HG02678 (cell line): Measurements from ENCODE around the gene RBM15B.
"Not testable (repeated sequence)": the region's sequence is repeated elsewhere in the genome, so short reads cannot be mapped to it uniquely, and the experiment has no call there.

Experiments
- ATAC-seq: cut with Tn5 transposase; IDR thresholded peaks from one replicate; pipeline ENCODE4 v1.9.1; 2021; ENCODE audit warnings: mild to moderate bottlenecking, moderate library complexity; ENCODE audit not compliant: unreplicated experiment

RBM15B gene

DNA sequence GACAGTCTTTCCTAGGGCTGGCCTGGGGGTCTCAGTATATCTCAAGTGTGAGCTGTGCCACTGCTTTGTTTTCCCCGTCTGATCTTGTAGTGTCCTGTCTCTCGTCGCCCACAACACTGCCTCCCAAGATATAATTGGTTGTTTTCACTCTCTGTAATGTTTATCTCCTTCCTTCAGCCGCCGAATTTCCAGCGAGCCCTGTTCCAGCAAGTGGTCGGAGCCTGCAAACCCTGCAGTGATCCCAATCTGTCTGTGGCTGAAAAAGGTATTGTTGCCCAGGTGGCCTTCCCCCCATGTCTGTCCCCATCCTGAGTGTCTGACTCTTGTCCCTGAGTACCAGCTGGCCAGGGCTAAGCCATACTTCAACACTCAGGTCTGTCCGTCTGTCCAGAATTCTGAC, 15.5 kb upstream of the RBM15B start:
- no peak for ATAC-seq

DNA sequence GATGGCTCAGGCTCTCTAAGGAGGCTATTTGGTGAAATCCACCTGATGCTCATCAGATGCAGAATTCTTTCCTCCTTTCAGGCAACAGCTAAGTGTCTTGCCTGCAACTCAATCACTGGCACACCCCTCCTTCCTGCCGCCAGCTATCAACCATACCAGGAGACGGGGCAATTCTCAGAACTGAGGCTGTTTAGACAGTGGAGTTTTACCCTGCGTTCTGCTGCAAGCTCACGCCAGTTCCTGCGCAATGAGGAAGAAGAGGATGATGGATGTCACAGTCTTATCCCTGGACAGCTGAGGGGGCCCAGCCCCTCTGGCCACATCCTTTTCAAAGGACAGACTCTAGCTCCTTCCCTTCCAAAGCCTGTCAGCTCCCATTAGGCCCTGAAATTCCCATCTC, 13.0 kb upstream of the RBM15B start:
- ATAC-seq = no peak

DNA sequence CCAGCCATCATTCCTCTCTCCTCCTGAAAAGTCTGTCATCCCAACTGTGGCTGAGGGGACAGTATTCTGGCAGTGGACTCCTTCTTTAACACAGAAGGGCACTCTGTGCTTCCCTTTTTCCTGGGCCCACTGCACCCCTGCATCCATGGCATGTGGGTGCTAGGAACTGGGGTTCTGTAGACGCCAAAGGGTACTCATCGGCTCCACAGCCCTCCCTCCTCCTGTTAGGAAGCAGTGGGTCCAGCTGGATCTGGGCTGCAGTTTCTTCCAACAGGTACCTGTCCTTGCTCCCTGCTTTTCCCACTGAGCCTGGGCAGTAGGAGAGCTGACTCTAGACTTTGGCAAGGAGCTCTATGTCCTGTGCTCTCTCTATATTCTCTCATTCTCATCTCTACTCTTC, 12.4 kb upstream of the RBM15B start:
- no peak for ATAC-seq

DNA sequence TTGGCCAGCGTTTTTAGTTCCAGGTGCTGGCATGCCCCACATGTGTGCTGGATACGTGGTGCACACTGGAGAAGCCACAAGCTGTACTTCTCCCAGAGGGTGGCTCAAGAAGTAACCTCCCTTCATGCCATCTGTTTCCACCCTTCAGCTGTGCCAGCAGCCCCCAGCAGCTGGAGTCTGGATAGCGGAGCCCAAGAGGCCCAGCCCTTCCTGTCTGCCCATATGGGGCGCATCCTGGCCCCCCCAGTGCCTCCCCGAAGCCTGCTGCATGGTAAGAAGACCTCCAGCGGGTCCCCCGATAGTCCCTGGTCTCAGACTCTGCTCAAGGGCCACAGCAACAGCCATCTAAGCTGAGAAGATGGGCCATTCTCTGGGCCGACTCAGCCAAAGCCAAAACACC, 11.8 kb upstream of the RBM15B start:
- no peak for ATAC-seq

DNA sequence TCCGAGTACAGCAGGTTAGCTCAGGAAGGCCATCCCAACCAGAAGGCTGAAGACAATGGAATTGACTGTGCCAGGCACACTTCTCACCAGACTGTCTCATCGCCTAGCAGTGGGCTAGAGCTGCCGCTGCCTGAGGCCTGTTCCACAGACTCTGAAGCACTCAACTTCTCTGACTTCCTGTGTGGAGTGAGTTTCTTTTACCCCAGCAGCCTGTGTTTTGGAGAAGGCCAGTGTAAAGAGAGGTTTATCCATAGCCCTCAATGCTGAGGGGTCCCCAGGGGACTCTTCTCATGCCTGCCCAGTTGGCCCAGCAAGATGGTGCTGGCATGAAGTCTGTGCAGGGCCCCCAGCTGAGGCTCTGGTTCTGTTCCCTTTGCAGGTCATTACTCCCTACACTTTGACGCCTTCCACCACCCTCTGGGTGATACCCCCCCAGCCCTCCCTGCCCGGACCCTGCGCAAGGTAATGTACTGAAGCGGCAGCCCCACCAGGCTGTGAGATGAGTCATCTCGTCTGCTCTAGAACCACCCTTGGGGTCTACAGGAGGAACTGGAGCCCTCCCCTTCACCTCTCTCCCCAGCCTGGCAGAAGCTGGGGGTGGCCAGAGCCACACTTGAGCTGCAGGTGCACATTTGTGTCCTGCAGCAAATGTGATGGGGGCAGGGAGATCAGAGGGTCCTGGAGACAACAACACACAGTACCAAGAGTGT, 11.2 kb upstream of the RBM15B start:
- ATAC-seq = no peak

DNA sequence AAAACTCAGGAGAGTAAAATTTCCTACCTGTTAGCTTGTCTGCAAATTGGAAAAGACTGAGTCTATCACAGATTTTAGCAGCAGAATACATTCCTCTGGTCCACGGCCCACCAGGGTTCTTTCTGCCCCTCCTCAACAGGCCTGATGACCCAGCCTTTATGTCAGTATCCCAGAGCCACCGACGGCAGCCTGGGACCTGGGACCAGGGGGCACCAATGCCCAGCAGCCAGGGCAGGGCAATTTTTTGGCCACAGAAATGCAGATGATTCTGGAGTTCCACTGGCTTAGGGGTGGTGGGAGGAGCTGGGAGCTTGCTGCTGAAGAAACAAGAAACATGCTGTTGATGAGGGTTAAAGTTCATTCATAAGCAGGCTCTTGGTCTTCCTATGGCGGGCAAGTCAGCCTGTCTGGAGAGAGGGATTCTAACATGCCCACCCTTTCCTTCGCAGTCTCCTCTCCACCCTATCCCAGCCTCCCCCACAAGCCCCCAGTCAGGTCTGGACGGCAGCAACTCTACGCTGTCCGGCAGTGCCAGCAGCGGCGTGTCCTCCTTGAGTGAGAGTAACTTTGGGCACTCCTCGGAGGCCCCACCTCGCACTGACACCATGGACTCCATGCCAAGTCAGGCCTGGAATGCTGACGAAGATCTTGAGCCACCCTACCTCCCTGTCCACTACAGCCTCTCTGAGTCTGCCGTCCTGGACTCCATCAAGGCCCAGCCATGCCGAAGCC, 10.3 kb upstream of the RBM15B start:
- no peak for ATAC-seq

DNA sequence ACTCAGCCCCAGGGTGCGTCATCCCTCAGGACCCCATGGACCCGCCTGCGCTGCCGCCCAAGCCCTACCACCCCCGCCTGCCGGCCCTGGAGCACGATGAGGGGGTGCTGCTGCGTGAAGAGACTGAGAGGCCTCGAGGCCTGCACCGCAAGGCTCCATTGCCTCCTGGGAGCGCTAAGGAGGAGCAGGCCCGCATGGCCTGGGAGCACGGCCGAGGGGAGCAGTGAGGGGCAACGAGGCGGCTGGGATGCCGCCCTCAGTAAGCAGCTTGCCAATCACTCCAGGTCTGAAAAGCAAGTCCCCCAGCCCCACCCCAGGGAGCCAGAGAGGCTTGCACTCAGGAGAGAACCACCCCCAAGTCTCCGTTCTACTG, 9.8 kb upstream of the RBM15B start:
- no peak for ATAC-seq

DNA sequence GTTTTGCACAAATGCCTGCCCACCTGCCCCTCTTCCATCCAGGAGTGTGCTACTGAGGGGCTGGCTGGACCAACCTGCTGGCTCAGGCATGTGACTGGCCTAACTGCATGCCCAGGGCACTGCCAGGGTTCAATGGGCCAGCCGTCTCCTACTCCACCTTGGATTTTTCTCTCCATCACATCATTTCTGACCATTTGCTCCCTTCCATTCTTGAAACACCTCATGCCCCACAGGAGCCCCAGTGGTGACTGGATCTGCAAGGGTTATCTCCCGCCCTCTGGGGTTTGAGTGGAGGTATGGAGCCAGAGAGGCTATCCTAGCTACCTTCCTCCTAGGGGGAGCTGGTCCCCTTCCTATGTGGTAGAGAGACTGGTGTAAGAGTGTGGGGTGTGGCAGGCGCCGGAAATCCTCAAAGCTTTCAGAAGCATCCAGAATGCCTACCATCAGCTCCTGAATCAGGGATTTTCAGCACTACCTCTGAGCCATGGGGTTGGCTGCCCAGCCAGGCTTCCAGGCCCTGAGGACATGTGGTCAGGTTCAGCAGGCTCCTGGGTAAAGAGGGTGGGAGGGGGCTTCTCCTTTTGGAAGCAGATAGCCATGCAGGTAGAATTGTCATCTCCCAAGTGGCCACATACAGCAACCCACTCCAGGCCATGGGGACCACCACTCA, 8.9 kb upstream of the RBM15B start:
- no peak for ATAC-seq

DNA sequence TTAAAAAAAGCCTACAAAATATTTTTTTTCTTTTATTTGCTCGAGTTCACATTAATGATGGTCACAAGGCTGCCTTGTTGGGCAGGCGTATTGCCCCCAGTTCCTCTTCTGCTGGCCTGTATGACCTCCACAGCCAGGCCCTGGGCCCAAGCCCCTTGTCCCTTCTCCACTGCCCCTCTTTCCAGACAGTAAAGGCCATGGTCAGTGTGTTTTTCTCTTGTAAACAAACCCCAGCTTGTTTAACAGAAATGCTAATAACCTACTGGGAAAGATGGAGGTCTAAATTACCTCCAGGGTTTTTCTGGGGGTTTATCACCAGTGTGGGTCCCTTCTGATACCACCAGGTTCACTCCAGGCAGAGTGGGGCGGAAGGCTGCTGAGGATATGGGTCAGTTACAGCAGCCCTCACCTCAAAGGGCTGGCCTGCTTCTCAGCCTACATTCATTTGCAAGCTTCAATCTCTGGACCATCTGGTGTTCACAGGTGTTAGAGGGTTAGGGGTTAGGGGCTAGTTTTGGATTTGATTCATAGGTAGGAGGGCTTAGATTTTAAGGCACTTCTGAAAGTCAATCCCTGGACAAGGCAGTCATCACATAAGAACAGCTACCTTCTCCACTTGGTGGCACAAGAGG, 8.0 kb upstream of the RBM15B start:
- ATAC-seq = no peak

DNA sequence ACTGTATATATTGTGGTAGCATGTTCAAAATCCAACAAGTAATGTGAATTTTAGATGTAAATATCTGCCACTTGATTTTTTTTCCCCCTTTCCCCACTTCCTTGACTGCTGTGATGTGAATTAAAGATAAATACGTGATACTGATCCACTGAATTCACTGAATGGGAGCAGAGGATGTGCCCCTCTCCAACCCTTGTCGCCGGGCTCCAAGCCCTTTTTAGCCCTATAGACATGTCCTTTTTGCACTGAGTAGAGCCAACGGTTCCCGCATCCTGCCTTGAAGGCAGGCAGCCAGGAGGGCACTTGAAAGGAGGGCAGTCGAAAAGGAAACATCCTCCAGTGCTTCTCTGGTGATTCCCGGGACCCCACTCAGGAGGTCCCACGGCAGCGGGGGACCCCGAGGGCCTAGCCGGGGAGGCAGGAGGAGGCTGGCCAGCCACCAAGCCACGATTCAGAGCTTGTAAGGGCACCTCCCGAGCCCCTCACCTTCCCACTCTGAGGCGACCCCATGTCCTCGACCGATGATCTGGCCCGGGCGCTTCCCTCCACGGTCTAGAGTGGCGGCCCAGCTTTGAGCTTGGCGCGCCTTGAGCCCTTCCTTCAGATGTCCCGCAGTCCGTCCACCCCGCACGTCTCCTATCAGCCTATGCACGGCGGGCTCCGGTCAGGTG, 6.9 kb upstream of the RBM15B start:
- peak; percentile 6 for ATAC-seq

DNA sequence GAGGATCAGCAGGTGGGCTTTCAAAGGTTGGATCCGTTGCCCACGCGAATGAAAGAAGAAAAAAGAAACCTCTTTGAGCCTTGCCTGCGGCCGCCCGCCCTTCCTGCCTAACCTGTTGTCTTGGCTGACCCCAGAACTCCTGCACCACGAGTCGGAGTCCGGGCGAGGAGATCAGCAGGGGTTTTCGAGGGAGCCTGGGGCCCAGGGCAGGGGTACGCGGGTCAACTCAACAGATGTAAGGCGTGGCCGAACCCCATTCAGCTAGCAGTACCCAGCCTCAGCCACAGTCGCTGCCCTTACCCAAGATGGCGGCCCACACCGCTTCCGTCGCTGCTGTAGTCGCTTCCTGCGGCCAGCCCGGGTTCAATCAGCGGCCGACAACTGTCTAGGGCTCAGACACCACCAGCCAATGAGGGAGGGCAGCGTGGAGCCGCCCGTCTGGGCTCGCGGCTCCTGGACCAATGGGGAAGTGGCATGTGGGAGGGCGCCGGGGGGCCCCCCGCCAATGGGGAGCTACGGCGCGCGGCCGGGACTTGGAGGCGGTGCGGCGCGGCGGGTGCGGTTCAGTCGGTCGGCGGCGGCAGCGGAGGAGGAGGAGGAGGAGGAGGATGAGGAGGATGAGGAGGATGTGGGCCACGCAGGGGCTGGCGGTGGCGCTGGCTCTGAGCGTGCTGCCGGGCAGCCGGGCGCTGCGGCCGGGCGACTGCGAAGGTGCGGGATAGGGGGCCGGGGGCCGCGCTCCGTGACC, 6.2 kb upstream of the RBM15B start, which contains the start of gene MANF:
Gene MANF, plus strand, starts transcription at position 566 of the 748 bp plus-strand sequence. Its CDS starts 52 bp downstream, at position 618.
- ATAC-seq = peak; percentile 98

DNA sequence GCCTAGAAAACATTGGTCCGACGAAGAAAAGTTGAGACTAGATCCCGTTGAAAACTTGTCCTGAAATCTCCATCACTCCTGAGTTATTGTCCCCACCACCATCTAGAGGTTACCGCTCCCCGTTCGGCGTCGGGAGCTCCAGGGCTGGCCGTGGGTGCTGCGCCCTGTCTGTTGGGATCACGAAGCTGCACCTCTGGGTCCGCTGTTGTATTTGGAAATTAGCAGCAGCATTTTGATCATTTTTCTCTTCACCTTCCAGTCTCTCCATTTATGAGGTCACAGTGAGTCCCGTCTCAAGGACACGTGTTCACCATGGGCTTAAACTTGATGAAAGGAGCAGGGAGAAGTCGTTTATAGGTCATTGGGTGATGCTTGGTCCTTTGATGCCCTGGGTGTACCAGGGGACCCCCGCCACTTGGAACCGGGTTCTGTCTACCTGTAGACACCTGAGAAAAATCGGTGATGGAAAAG, 5.4 kb upstream of the RBM15B start:
- no peak for ATAC-seq

DNA sequence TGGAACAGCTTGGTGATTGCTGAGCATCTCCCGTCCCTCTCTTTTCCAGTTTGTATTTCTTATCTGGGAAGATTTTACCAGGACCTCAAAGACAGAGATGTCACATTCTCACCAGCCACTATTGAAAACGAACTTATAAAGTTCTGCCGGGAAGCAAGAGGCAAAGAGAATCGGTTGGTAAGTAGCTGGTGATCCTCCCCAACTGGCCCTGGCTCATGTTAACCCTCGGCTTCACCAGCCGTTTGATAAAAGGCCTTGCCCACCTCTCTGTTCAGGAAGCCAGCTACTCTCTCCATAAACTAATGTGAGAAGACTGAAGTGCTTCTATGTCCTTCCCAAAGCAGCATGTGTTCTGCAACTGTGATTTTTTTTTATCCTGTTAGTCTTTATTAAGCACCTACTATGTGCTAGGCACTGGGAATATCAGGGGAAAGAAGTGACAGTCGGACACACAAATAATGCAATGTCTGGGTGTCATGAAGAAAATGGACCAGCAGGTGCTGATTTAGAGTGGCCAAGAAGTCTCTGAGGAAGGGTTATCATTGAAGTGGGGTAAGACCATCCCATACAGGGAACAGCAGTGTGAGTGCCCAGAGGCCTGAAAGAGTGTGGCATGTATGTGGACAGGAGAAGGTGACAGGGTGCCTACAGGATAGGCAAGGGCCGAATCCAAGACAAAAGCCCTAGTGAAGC, 4.8 kb upstream of the RBM15B start:
- no peak for ATAC-seq

DNA sequence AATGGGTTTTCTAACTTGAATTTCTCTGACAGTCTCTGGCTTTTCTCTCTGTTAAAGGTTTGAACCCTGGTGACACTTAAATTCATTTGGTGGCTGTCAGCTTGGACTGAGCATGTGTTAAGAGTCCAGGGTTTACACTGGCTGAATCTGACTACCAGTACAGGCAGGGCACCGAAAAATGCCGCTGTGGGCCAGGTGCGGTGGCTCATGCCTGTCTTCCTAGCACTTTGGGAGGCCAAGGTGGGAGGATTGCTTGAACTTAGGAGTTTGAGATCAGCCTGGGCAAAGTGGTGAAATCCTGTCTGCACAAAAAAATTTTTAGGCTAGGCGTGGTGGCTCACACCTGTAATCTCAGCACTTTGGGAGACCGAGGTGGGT, 4.2 kb upstream of the RBM15B start:
- no peak for ATAC-seq

DNA sequence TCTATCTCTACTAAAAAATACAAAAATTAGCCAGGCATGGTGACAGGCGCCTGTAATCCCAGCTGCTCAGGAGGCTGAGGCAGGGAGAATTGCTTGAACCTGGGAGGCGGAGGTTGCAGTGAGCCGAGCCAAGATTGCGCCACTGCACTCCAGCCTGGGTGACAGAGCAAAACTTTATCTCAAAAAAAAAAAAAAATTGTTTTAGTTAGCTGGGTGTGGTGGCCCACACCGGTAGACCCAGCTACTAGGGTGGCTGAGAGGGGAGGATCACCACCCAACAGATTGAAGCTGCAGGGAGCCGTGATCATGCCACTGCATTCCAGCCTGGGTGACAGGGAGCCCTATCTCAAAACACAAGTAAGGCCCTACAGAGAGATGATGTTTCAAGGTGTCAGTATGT, 3.8 kb upstream of the RBM15B start:
- not testable (repeated sequence) for ATAC-seq

DNA sequence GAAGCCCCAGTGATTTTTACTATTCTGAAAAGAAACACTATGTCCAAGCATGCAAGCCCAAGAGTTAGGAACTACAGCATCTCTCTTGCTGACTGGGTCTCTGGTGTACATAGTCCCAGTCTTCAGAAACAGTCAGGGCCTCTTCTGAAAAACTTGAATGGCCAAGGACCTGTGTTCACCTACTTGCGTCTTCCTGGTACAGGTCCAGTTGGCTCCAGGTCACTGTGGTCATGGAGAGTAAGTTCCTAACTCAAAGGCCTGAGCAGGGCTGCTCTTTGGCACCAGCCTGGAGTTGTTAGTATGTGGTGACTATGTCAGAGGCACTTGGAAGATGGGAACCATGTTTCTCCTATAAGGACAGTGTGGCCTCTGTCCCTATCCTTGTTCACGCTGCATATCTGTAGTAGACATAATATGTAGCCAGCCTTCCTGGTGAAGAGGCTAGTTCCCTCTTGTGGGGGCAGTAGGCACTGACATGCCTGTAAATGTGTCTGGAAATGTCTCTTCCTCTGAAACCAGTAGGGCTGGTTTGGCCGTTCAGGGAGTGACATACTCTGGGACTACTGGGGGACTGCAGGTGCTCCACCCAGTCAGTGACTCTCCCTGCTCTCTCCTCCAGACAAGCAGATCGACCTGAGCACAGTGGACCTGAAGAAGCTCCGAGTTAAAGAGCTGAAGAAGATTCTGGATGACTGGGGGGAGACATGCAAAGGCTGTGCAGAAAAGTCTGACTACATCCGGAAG, 2.6 kb upstream of the RBM15B start:
- no peak for ATAC-seq

DNA sequence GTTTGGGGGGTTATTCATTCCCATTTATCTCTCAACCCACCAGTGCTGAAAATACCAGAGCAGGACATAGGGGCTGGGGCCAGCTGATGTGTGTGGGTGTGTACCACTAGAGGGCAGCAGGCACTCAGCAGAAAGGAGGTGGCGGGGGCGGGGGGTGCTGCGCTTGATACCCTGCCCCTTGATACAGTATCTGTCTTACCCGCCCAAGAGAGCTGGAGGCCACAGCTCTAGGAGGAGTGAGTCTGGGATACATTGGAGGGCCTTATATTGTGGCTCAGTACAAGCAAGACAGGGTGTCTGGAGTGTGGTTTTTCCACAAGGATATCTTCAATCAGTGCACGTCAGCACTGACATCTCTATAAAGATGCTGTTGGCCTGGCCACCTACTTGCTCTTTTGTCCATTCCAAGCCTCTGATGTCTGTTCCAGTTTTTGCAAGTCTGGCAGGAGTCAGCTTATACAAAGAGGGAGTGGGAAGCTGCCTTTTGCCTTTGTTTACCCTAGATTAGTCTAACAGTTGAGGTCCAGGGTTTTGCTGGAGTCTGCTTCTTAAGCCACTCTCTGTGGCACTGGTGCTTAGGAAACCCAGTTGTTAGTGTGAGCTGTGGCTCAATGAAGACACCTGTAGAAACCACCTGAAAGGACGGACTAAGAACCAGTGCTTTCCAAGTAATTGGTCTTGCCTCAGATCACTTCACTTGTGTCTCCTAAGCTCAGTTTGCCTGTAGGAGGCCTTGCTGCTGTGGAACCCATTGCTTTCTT, 1.5 kb upstream of the RBM15B start:
- ATAC-seq = no peak
